PC-9 (cell line): ENCODE results near the gene MYO18B. TPM values are rescaled to one million over a fixed set of nuclear protein-coding genes. Genes with fewer than 3 reads are reported as not detected.

Experiments used
- BruUV-seq: library from RNA; stranded (reverse); fragments of 400-500 nt; replicated peaks from 2 replicates; lab custom pipeline; 2021; lab: Mats Ljungman, UMichigan
- CTCF ChIA-PET: fragments of 300-600 bp; sonication (Branson Sonifier 250); formaldehyde crosslinking; loops from one replicate; lab custom pipeline; 2022; ENCODE audit warnings: antibody characterized with exemption; lab: Charles Lee
- POLR2A ChIA-PET: fragments of 300-600 bp; sonication (Branson Sonifier 250); formaldehyde crosslinking; loops from one replicate; lab custom pipeline; 2022; ENCODE audit warnings: antibody characterized with exemption; ENCODE audit not compliant: unreplicated experiment; lab: Charles Lee
- DNase-seq, 2 experiments: peaks; one replicate each; pipeline versions ENCODE4 v3.0.0 to v3.0.0-alpha.2; 2015 to 2022; ENCODE audit warnings: mixed read lengths in 1 of 2
- H2AFZ ChIP-seq: fragments of 200-600 bp; sonication (generic); 2 replicates; pipeline ENCODE4 v1.8.1; 2017; ENCODE audit warnings: antibody characterized with exemption
- H3F3A ChIP-seq: fragments of 200-600 bp; sonication (generic); 2 replicates; pipeline ENCODE4 v1.8.1; 2017; ENCODE audit warnings: antibody characterized with exemption, mild to moderate bottlenecking, low read depth; ENCODE audit not compliant: insufficient read depth
- H3K27ac ChIP-seq: fragments of 200-600 bp; sonication (generic); 2 replicates; pipeline ENCODE4 v1.6.1; 2016; ENCODE audit warnings: mixed run types
- H3K27me3 ChIP-seq: fragments of 200-600 bp; sonication (generic); 2 replicates; pipeline ENCODE4 v1.6.1; 2016; ENCODE audit warnings: low read depth, mixed run types; ENCODE audit not compliant: insufficient read depth
- H3K36me3 ChIP-seq: fragments of 200-600 bp; sonication (generic); 2 replicates; pipeline ENCODE4 v1.6.1; 2016; ENCODE audit warnings: low read depth, mixed run types
- H3K4me1 ChIP-seq: fragments of 200-600 bp; sonication (generic); replicated peaks from 2 replicates; pipeline ENCODE4 v1.6.1; 2016; ENCODE audit warnings: mixed run types; ENCODE audit not compliant: insufficient read depth
- H3K4me2 ChIP-seq: fragments of 200-600 bp; sonication (generic); 2 replicates; pipeline ENCODE4 v1.6.1; 2017; ENCODE audit warnings: mixed run types
- H3K4me3 ChIP-seq: fragments of 200-600 bp; sonication (generic); 2 replicates; pipeline ENCODE4 v1.6.1; 2016; ENCODE audit warnings: mixed run types
- H3K79me2 ChIP-seq: fragments of 200-600 bp; sonication (generic); 2 replicates; pipeline ENCODE4 v1.6.1; 2017; ENCODE audit warnings: low read depth, mixed run types
- H3K9me2 ChIP-seq: fragments of 200-600 bp; sonication (generic); 2 replicates; pipeline ENCODE4 v1.8.1; 2017; ENCODE audit warnings: mild to moderate bottlenecking; ENCODE audit not compliant: insufficient read depth
- H3K9me3 ChIP-seq: fragments of 200-600 bp; sonication (generic); 2 replicates; pipeline ENCODE4 v1.8.1; 2016; ENCODE audit warnings: low read depth; ENCODE audit not compliant: insufficient read depth
- H4K20me1 ChIP-seq: fragments of 200-600 bp; sonication (generic); 2 replicates; pipeline ENCODE4 v1.8.1; 2017; ENCODE audit not compliant: insufficient read depth
- CTCF ChIP-seq: fragments of 200-600 bp; sonication (generic); conservative IDR thresholded peaks from 2 replicates; pipeline ENCODE4 v1.6.1; 2017; ENCODE audit warnings: mixed run types, antibody characterized with exemption, mild to moderate bottlenecking, moderate library complexity
- EZH2 ChIP-seq: fragments of 200-600 bp; sonication (generic); IDR thresholded peaks from 2 replicates; pipeline ENCODE4 v1.8.0; 2017; ENCODE audit warnings: antibody characterized with exemption, low read depth
- intact Hi-C: fragments of 100-400 bp; cut with micrococcal nuclease; formaldehyde crosslinking; loops from one replicate; pipeline ENCODE4 v1.10.0; 2022; ENCODE audit not compliant: unreplicated experiment
- total RNA-seq: library from RNA; stranded (reverse); gene quantifications from 2 replicates; pipeline ENCODE4 v1.2.3, GENCODE V29; 2021

MYO18B gene
- total RNA-seq, 1 experiment from 2014 or later: not detected

GRCh38 chr22:25800766-25801165 lies 58.8 kb downstream of the MYO18B start:
- no peaks in the 10 kb centered on the region for H3F3A ChIP-seq

GRCh38 chr22:25802018-25802417 lies 60.0 kb downstream of the MYO18B start:
- no peaks in the 10 kb centered on the region for H3K4me1 ChIP-seq
- BruUV-seq: no TSS peak

More at GRCh38 chr22:25800766-25801165, 58.8 kb downstream of the MYO18B start:
- Histone ChIP-seq H3K9me2 (no peaks in the 10 kb centered on the region), H3K36me3 (no peaks in the 10 kb centered on the region), H3K4me1 (no peaks in the 10 kb centered on the region), H3K9me3 (no peaks in the 10 kb centered on the region), H3K79me2 (no peaks in the 10 kb centered on the region), H2AFZ (no peak overlapping the region), H3K27me3 (peaks cover 77% of the 10 kb centered on the region), H3K27ac (no peak overlapping the region), H3K4me3 (no peak overlapping the region), H3K4me2 (no peak overlapping the region), H4K20me1 (no peaks in the 10 kb centered on the region)
- intact Hi-C loops: no loop called here
- no peak for DNase-seq
- no TSS peak for BruUV-seq
- ChIA-PET CTCF (no interaction called here), POLR2A (no interaction called here)
- TF ChIP-seq CTCF: no peak
- TF ChIP-seq EZH2: no peak

DNA sequence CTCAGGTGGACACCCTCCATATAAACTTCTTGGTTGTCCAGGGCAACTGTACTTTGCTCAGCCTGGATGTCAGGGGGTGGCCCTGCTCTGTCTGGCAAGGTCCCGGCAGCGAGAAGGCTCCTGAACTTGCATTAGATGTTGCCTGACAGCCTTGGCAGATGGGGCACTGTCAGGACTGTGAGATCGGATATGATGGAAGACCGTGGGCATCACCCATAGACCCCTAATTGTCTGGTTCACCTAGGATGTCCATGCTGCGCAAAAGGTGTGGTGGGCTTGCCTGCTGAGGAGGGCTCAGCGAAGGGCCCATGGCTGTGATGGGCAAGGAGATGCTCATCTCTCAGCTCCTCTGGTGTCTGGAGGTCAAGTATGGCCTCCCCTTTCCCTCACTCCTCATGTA lies 62.7 kb downstream of the MYO18B start:
- Histone ChIP-seq H3K9me3 (no peaks in the 10 kb centered on the region), H3K36me3 (no peaks in the 10 kb centered on the region), H3F3A (no peaks in the 10 kb centered on the region), H3K9me2 (no peaks in the 10 kb centered on the region), H3K4me1 (no peaks in the 10 kb centered on the region), H4K20me1 (no peaks in the 10 kb centered on the region), H3K79me2 (no peaks in the 10 kb centered on the region), H2AFZ (no peak overlapping the region), H3K4me2 (no peak overlapping the region), H3K4me3 (no peak overlapping the region), H3K27me3 (peaks cover 67% of the 10 kb centered on the region), H3K27ac (no peak overlapping the region)
- intact Hi-C loops: no loop called here
- no TSS peak for BruUV-seq
- no peak for DNase-seq
- POLR2A ChIA-PET: no interaction called here
- CTCF ChIA-PET: no interaction called here
- TF ChIP-seq CTCF (no peak), EZH2 (no peak)

More at GRCh38 chr22:25802018-25802417, 60.0 kb downstream of the MYO18B start:
- intact Hi-C loops: no loop called here
- H3K27me3 ChIP-seq: peaks cover 70% of the 10 kb centered on the region
- no peaks in the 10 kb centered on the region for H3F3A ChIP-seq
- H3K9me3 ChIP-seq: no peaks in the 10 kb centered on the region
- DNase-seq: no peak
- H3K4me3 ChIP-seq: no peak overlapping the region
- H2AFZ ChIP-seq: no peak overlapping the region
- H3K4me2 ChIP-seq: no peak overlapping the region
- CTCF ChIA-PET: no interaction called here
- TF ChIP-seq EZH2 (no peak), CTCF (no peak)
- H3K79me2 ChIP-seq: no peaks in the 10 kb centered on the region
- no peak overlapping the region for H3K27ac ChIP-seq
- no peaks in the 10 kb centered on the region for H3K9me2 ChIP-seq
- no peaks in the 10 kb centered on the region for H3K36me3 ChIP-seq
- POLR2A ChIA-PET: no interaction called here
- no peaks in the 10 kb centered on the region for H4K20me1 ChIP-seq
